GM12864 (cell line): Measurements from ENCODE around the gene TBR1.

ENCODE experiments used
- DNase-seq: peaks from one replicate; pipeline ENCODE4 v3.0.0-alpha.2; 2011; ENCODE audit warnings: low read depth
- H3K4me3 ChIP-seq: 2 replicates; pipeline ENCODE4 v1.5.1; 2011; ENCODE audit warnings: mild to moderate bottlenecking, low read depth, low read length, control low read depth
- CTCF ChIP-seq: IDR thresholded peaks from 2 replicates; pipeline ENCODE4 v1.5.1; 2011; ENCODE audit warnings: low read depth, mild to moderate bottlenecking, moderate library complexity, low read length, control low read depth, inconsistent platforms; ENCODE audit errors: missing control alignments

Gene TBR1

DNA sequence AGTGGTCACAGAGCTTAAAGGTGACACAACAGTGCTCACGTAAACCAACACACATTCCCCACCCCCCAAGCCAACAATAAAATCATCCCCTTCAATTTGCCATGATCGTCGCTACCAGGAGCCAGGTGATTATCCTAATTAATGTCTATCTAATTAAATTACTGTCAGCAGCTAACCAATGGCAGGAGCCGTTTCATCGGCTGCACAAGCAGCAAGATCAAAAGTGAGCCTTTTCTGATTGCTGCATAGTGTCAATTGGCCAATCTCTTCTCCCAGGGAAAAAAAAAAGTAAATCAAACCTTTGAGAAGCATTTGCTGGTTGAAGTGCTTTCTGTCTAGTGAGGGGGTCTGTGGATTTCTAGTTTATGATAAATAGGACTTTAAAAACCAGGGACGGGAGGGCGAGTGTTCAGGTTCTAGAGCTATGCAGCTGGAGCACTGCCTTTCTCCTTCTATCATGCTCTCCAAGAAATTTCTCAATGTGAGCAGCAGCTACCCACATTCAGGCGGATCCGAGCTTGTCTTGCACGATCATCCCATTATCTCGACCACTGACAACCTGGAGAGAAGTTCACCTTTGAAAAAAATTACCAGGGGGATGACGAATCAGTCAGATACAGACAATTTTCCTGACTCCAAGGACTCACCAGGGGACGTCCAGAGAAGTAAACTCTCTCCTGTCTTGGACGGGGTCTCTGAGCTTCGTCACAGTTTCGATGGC is at the start of gene TBR1:
Gene TBR1 (plus strand): TSS at position 311 of the 721 bp plus-strand sequence. CDS start 114 bp downstream, at position 425.
- DNase-seq = no peak
- TF ChIP-seq CTCF = no peak
- H3K4me3 ChIP-seq = peak within 1 kb of the TSS; percentile 42; the same call in 1 of the 2 replicates

GRCh38 chr2:161367675-161368074 is 48.4 kb upstream of the TBR1 start:
- no peak for TF ChIP-seq CTCF
- H3K4me3 ChIP-seq = no peak overlapping the region
- DNase-seq = no peak

DNA sequence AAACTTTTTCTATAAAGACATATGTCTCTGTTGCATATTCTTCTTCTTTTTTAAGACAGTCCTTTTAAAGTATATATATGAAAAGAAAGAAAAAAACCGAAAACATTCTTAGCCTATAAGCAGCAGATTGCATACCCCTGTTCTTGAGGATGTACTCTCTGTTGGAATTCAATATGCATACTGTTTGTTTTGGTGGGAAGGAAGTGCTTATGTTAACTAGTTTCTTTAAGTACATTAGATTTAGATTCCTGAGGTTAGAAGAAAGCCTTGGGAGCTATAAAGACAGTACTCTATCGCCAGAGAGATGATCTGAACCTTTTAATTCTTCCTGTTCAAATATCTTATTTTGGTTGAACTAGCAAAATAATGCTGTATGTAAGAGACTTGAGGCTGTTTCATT is 46.8 kb upstream of the TBR1 start:
- TF ChIP-seq CTCF = no peak
- no peak for DNase-seq
- no peak overlapping the region for H3K4me3 ChIP-seq

- TF ChIP-seq CTCF = no peak
- no peak for DNase-seq
- H3K4me3 ChIP-seq = no peak overlapping the region
Measured at GRCh38 chr2:161370981-161371380, 45.1 kb upstream of the TBR1 start.

GRCh38 chr2:161371869-161372268 is 44.2 kb upstream of the TBR1 start:
- no peak for DNase-seq
- H3K4me3 ChIP-seq = no peak overlapping the region
- no peak for TF ChIP-seq CTCF

DNA sequence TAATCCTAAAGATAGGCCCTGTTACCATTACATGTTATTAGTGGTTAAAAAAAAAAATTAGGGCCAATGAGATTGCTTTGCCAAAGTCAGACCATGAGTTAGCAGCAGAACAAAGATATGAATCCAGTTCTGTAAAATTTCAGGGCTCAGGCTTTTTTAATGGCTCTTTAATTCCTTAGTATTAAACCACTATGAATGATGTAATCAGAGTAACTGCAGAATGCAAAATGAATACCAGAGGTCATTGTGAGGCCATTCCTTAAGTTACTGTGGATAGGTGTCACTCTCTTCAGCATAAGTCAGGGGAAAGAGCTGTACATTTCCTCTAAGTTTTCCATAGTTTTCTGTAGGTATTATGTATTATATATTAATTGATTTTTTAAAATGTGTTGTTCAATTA is 42.2 kb upstream of the TBR1 start:
- no peak overlapping the region for H3K4me3 ChIP-seq
- no peak for TF ChIP-seq CTCF
- no peak for DNase-seq

DNA sequence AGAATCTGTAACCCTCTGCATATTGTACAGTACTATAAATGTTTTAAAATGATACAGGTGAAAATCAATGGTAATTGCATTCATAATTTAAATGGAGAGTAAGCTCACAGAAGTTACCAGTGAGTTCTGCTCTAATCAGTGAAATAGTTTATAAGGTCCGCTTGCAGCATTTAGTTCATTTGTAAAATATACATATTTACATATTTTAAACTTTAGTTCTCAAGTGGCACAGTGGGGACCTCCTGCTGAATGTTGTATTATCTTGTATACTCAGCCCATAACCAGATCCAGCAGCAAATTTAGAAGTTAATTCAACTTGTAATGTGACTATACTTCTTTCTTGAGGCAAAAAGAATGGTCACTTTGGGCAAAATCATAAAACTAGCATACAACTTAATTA is 41.7 kb upstream of the TBR1 start:
- no peak for TF ChIP-seq CTCF
- H3K4me3 ChIP-seq = no peak overlapping the region
- no peak for DNase-seq
